ENCODE results near the gene TWF2. TPM values are rescaled to one million over a fixed set of nuclear protein-coding genes. Genes with fewer than 3 reads are reported as not detected.
A peak's percentile ranks its signal among the peaks of the same experiment; 100 is the strongest.

The TWF2 gene
- total and polyA plus RNA-seq, 12 donors, result 13.6 to 95.6 (median 48.4) TPM

DNA sequence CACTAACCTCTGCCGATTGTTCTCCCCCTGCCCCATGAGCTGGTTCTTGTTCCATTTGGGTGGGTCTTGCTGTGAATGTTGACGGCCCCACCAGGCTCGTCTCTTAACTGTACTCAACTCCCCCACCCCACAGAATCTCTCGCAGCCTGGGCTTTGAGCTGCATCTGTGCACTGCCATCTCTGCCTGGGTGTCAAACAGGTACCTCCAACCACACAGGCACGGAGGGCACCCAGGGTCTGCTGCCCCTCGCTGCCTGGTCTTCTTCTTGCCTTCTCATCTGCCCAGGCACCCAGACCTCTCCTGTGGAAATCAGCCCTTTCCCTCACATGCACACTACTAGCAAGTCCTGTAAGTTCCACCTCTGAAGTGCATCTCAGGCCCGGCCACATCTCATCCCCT is 23.6 kb downstream of the TWF2 start:
- no peak for TF ChIP-seq POLR2A (IDR thresholded peaks at IDR 0.05)
- Histone ChIP-seq H3K4me3 (no peak overlapping the region), H3K9me3 (replicated peaks in 1 of 3) (no peaks in the 10 kb centered on the region), H3K27me3 (no peaks in the 10 kb centered on the region), H3K4me1 (replicated peaks in 1 of 2) (peaks cover 3 to 34% of the 10 kb centered on the region in 2 donors), H3K36me3 (replicated peaks in 1 of 2) (peaks cover 0 to 53% of the 10 kb centered on the region in 2 donors), H3K27ac (peak overlapping the region in 3 of 5 donors; percentile 26 to 77 (median 65))
- DNase-seq, result peak in 2 of 7 donors; percentile 44 to 55
- 73 to 79% (median 75%) methylated on average over 7 of the region's 7 CpGs for WGBS, 4 donors
- intact Hi-C loops (cut with DNase I), result no loop called here

DNA sequence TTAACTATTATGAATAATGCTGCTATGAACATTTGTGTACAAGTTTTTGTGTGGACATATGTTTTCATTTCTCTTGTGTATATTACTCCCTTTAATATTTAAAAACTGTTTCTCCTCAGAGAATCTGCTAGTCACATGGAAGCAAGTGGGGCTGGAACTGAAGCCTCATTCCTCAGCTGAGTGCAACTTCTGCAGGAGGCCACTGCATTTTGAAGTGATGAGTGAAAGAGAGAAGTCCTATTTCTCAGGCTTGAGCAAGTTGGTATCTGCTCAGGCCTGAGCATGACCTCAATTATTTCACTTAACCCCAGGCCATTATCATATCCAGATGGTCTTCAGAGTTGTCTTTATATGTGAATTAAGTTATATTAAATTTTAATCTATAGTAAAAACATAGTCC is 25.1 kb downstream of the TWF2 start:
- H3K36me3 ChIP-seq (replicated peaks in 1 of 2), result peaks cover 0 to 67% of the 10 kb centered on the region in 2 donors
- no peak overlapping the region for H3K4me3 ChIP-seq
- TF ChIP-seq, protein P1, sequence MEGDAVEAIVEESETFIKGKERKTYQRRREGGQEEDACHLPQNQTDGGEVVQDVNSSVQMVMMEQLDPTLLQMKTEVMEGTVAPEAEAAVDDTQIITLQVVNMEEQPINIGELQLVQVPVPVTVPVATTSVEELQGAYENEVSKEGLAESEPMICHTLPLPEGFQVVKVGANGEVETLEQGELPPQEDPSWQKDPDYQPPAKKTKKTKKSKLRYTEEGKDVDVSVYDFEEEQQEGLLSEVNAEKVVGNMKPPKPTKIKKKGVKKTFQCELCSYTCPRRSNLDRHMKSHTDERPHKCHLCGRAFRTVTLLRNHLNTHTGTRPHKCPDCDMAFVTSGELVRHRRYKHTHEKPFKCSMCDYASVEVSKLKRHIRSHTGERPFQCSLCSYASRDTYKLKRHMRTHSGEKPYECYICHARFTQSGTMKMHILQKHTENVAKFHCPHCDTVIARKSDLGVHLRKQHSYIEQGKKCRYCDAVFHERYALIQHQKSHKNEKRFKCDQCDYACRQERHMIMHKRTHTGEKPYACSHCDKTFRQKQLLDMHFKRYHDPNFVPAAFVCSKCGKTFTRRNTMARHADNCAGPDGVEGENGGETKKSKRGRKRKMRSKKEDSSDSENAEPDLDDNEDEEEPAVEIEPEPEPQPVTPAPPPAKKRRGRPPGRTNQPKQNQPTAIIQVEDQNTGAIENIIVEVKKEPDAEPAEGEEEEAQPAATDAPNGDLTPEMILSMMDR (IDR thresholded peaks at IDR 0.05), result no peak
- H3K9me3 ChIP-seq (replicated peaks in 1 of 3), result no peaks in the 10 kb centered on the region
- DNase-seq, result no peak
- intact Hi-C loops (cut with DNase I), result no loop called here
- H3K27ac ChIP-seq, result peak overlapping the region in 1 of 5 donors; percentile 65
- peaks cover 3 to 45% of the 10 kb centered on the region in 2 donors for H3K4me1 ChIP-seq (replicated peaks in 1 of 2)
- H3K27me3 ChIP-seq, result no peaks in the 10 kb centered on the region

DNA sequence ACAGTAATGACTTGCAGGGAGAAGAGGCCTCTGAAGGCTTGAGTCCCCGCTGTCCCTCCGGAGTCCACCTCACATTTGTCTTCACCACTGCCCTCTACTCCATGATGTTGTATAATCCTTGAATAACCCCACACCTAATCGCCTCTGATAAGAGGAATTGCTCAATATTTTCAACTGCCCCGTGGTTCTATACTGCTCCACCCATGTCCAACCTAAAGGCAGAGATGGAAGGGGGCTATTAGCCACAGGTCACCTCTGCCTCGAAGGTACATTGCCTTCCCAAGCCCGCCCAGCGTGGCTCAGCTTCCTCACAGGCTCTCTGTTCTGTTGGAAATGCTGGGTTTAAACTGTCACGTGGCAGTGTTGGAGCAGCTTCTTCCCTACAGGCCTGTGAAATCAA is 26.0 kb downstream of the TWF2 start:
- Histone ChIP-seq H3K27ac (peak overlapping the region in 2 of 5 donors; percentile 21 to 65), H3K9me3 (replicated peaks in 1 of 3) (no peaks in the 10 kb centered on the region), H3K36me3 (replicated peaks in 1 of 2) (peaks cover 0 to 76% of the 10 kb centered on the region in 2 donors), H3K4me3 (no peak overlapping the region), H3K4me1 (replicated peaks in 1 of 2) (peaks cover 3 to 45% of the 10 kb centered on the region in 2 donors), H3K27me3 (no peaks in the 10 kb centered on the region)
- no peak for DNase-seq
- 51 to 72% (median 58%) methylated on average over 8 of the region's 8 CpGs for WGBS, 4 donors
- intact Hi-C loops (cut with DNase I), result no loop called here
- no peak for TF ChIP-seq POLR2A (IDR thresholded peaks at IDR 0.05)
- TF ChIP-seq, protein P1 (IDR thresholded peaks at IDR 0.05), result no peak

DNA sequence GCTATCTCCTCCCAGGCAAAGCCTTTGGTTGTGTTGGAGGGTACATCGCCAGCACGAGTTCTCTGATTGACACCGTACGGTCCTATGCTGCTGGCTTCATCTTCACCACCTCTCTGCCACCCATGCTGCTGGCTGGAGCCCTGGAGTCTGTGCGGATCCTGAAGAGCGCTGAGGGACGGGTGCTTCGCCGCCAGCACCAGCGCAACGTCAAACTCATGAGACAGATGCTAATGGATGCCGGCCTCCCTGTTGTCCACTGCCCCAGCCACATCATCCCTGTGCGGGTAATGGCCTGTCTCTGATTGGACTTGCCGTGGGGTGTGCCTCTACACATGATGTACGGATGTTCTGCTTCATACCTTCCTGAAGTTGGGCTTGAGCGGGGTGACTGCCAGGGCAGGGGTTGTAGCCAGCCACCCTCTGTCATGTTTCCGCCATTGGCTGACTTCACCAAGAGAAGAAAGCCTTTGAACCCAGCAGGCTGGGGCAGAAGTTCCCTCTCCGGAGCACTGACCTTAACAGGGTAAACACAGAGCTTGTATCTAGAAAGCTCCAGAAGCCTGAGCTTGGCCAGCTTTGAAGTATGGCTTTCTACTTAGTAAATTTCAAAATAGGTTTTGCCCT is 27.6 kb downstream of the TWF2 start:
- TF ChIP-seq, protein P1 (IDR thresholded peaks at IDR 0.05), result no peak
- peak in 1 of 2 donors; percentile 21 for TF ChIP-seq POLR2A (IDR thresholded peaks at IDR 0.05)
- Histone ChIP-seq H3K9me3 (replicated peaks in 1 of 3) (no peaks in the 10 kb centered on the region), H3K36me3 (replicated peaks in 1 of 2) (peaks cover 0 to 93% of the 10 kb centered on the region in 2 donors), H3K4me3 (no peak overlapping the region), H3K4me1 (replicated peaks in 1 of 2) (peaks cover 0 to 42% of the 10 kb centered on the region in 2 donors), H3K27me3 (no peaks in the 10 kb centered on the region), H3K27ac (peak overlapping the region in 2 of 5 donors; percentile 62 to 80)
- WGBS, 4 donors, result 81 to 89% (median 86%) methylated on average over 8 to 18 of the region's 18 CpGs
- intact Hi-C loops (cut with DNase I), result no loop called here
- DNase-seq, result peak in 1 of 7 donors; percentile 58

DNA sequence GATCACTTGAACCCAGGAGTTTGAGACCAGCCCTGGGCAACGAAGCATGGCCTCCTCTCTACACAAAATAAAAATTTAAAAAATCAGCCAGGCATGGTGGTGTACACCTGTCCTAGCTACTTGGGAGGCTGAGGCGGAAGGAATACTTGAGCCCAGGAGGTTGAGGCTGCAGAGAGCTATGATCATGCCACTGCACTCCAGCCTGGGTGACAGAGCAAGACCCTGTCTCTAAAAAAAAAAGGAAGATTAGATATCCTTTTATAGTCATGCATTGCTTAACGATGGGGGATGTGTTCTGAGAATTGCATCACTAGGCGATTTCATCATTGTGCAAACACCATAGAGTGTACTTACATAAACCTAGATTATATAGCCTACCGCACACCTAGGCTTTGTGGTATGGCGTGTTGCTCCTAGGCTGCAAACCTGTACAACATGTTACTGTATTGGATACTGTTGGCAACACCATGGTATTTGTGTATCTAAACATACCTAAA is 28.4 kb downstream of the TWF2 start:
- Histone ChIP-seq H3K27ac (peak overlapping the region in 2 of 5 donors; percentile 62 to 80), H3K9me3 (replicated peaks in 1 of 3) (no peaks in the 10 kb centered on the region), H3K36me3 (replicated peaks in 1 of 2) (peaks cover 0 to 100% of the 10 kb centered on the region in 2 donors), H3K4me3 (no peak overlapping the region), H3K4me1 (replicated peaks in 1 of 2) (peaks cover 0 to 47% of the 10 kb centered on the region in 2 donors), H3K27me3 (no peaks in the 10 kb centered on the region)
- DNase-seq, result no peak
- 62 to 75% (median 70%) methylated on average over 6 of the region's 6 CpGs for WGBS, 4 donors
- TF ChIP-seq, protein P1 (IDR thresholded peaks at IDR 0.05), result no peak
- peak in 1 of 2 donors; percentile 18 for TF ChIP-seq POLR2A (IDR thresholded peaks at IDR 0.05)
- intact Hi-C loops (cut with DNase I), result no loop called here

Measured in adrenal gland (tissue), 12 donors.